ENCODE measurements around the gene CDH18.

Gene CDH18

DNA sequence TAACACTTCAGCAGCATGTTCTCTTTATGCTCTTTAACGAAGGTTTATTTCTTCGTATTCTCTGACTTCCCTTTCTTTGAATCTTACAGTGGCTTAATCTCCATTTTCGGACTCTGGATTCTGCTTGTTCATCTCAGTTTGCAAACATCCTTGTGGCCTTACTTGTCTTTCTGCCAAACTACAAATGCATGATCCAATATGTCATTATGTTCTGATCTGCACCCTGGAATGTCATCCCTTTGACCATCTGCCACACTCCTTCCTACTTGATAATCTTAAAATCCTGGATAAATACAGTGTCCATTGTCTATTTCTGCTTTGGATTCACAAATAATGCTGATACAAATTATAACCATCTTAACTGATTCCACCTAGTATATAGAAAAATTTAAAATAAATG lies 499.2 kb downstream of the CDH18 start:
- Mint-ChIP-seq H3K27ac (no peak overlapping the region), H3K27me3 (no peaks in the 10 kb centered on the region), H3K9me3 (no peaks in the 10 kb centered on the region), H3K36me3 (no peaks in the 10 kb centered on the region), H3K4me3 (no peak overlapping the region), H3K4me1 (no peaks in the 10 kb centered on the region)
- ATAC-seq: no peak

DNA sequence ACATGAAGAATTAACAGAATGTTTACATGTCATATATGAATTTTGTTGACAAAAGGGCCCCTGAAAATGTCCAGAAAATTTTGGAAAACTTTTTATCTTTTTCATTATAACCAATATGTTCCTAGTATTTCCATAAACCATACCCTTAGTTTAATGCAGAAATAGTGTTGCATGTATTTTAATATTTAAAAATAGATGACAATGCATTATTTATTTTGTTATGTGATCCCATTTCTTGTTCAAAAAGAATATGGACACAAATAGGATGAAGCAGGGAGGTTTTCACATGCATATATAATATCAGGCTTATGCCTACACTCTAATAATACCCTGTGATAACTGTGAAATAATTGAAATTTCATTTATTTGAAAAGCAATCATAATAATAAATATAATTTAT lies 500.5 kb downstream of the CDH18 start:
- Mint-ChIP-seq H3K9me3 (no peaks in the 10 kb centered on the region), H3K27me3 (no peaks in the 10 kb centered on the region), H3K27ac (no peak overlapping the region), H3K4me3 (no peak overlapping the region), H3K4me1 (no peaks in the 10 kb centered on the region), H3K36me3 (no peaks in the 10 kb centered on the region)
- ATAC-seq: no peak

DNA sequence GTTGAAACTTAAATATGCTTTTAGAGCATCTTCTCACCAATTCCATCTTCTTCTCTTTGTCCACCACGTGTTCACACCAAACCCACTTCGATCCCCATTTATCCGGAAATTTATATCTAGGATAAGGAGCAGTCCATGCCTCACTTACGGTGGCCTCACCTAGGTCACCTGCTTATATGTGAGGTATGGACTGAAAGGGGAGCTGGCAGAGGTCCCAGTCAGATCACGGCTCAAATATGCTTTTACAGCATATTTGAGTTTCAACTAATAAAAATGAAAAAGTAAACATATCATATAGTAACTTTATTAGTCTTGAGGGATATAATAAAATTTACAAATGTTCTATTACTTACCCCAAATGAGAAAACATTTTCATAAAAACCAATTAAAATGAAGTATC lies 508.4 kb downstream of the CDH18 start:
- Mint-ChIP-seq H3K27me3 (no peaks in the 10 kb centered on the region), H3K4me3 (no peak overlapping the region), H3K36me3 (no peaks in the 10 kb centered on the region), H3K9me3 (peaks cover 7% of the 10 kb centered on the region), H3K27ac (no peak overlapping the region), H3K4me1 (no peaks in the 10 kb centered on the region)
- no peak for ATAC-seq

DNA sequence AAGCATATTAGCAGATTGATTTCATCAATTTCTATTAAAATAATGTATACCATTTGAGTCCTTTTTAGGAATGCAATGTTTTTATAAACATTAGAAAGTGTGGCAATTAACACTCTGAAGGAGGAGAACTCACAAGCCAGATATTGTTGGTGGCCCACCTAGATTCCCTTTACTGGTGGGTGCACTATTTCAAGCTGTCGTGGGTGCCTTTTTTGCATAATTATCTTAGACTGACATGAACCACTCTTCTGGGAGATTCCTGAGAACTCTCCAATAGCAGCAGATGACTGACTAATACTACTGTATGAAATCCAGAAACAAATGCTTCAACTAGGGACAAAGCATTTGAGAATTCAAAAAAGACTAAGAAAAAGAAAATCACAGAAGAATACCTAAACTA lies 526.0 kb downstream of the CDH18 start:
- no peaks in the 10 kb centered on the region for H3K36me3 Mint-ChIP-seq
- H3K9me3 Mint-ChIP-seq: peaks cover 5% of the 10 kb centered on the region
- H3K27me3 Mint-ChIP-seq: no peaks in the 10 kb centered on the region
- H3K4me1 Mint-ChIP-seq: no peaks in the 10 kb centered on the region
- no peak for ATAC-seq
- no peak overlapping the region for H3K27ac Mint-ChIP-seq
- no peak overlapping the region for H3K4me3 Mint-ChIP-seq

DNA sequence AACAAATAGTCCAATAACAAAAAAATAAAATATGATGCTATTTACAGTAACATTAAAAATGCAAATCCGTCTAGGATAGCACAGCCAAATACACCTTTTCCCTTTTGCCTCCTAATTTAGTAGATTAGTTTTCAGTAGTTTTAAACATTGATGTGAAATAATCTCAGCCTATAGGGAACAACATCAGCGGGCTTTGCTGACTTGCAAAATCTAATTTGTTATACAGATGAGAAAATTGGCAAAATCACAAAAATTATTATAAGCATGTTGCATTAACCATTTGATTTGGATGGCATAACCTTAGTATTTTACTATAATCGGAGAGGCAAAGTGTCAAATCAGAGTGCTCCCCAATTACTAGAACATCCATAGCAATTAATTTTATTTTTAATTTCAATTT lies 563.5 kb downstream of the CDH18 start:
- Mint-ChIP-seq H3K9me3 (peaks cover 2% of the 10 kb centered on the region), H3K4me1 (no peaks in the 10 kb centered on the region), H3K27me3 (no peaks in the 10 kb centered on the region), H3K4me3 (no peak overlapping the region), H3K36me3 (no peaks in the 10 kb centered on the region), H3K27ac (no peak overlapping the region)
- no peak for ATAC-seq
